ENCODE results near the gene EMC9. TPM values are rescaled to one million over a fixed set of nuclear protein-coding genes. Genes with fewer than 3 reads are reported as not detected.

Gene EMC9
- total RNA-seq, 4 donors from 2014 or later: 13.6 to 18.8 (median 16.3) TPM

GRCh38 chr14:24113801-24114531 lies 27.4 kb downstream of the EMC9 start:
- TF ChIP-seq POLR2A (IDR thresholded peaks at IDR 0.05) (peak; percentile 74 to 82), CTCF (IDR thresholded peaks at IDR 0.05 in 4 of 5, conservative IDR thresholded peaks at IDR 0.05 in 1 of 5) (no peak)
- in situ Hi-C loops (cut with MboI; ENCODE audit: low sequenced_read_pairs in 4 of 4) (no loop called here), intact Hi-C loops (cut with DNase I; ENCODE audit: low total_unique reads) (loop anchor here (1.0 to 2.0 kb wide), 5 partner anchors 17 to 328 kb away; partner anchors contain the start of genes IRF9, PCK2, RNF31 and SDR39U1)
- Histone ChIP-seq H3K9me3 (no peaks in the 10 kb centered on the region), H3K4me1 (peaks cover 18 to 21% of the 10 kb centered on the region in 2 donors), H3K27me3 (no peaks in the 10 kb centered on the region), H3K4me3 (peak overlapping the region; percentile 74 to 80 (median 78)), H3K27ac (peak overlapping the region; percentile 92 to 99 (median 98)), H3K36me3 (peaks cover 0 to 18% of the 10 kb centered on the region in 2 donors)
- ATAC-seq (peak; percentile 57 to 58), DNase-seq (peak; percentile 81 to 91)

DNA sequence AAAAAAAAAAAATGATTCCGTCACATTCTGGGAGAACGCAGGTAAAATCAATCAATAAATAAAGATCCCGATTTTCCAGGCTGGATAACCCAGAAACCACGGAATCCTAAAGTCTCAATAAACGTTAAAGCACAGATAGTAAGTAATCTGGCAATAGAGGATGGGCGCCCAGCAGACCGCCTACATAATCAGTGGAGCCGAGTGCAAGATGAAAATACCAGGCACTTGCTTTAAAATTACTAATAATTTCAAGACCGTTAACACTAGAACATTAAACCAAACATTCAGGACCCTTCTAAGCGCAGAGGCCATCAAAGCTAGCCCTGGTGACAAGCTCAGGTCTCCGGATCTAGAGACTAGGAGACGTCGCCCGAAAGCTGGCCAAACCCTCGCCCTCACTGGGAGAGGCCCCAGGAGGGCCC lies 28.0 kb downstream of the EMC9 start:
- ATAC-seq: peak in 1 of 2 donors; percentile 7
- H3K9me3 ChIP-seq: no peaks in the 10 kb centered on the region
- in situ Hi-C loops (cut with MboI; ENCODE audit: low sequenced_read_pairs in 4 of 4): no loop called here
- DNase-seq: no peak
- intact Hi-C loops (cut with DNase I; ENCODE audit: low total_unique reads): no loop called here
- TF ChIP-seq POLR2A (IDR thresholded peaks at IDR 0.05) (no peak), CTCF (IDR thresholded peaks at IDR 0.05 in 4 of 5, conservative IDR thresholded peaks at IDR 0.05 in 1 of 5) (no peak)
- H3K36me3 ChIP-seq: peaks cover 0 to 13% of the 10 kb centered on the region in 2 donors
- H3K27ac ChIP-seq: peak overlapping the region; percentile 92 to 99 (median 98)
- H3K4me3 ChIP-seq: peak overlapping the region; percentile 74 to 80 (median 78)
- H3K4me1 ChIP-seq: peaks cover 23 to 27% of the 10 kb centered on the region in 2 donors
- no peaks in the 10 kb centered on the region for H3K27me3 ChIP-seq

GRCh38 chr14:24110523-24110922 lies 30.9 kb downstream of the EMC9 start:
- H3K4me3 ChIP-seq: no peak overlapping the region
- H3K27me3 ChIP-seq: no peaks in the 10 kb centered on the region
- intact Hi-C loops (cut with DNase I; ENCODE audit: low total_unique reads) (no loop called here), in situ Hi-C loops (cut with MboI; ENCODE audit: low sequenced_read_pairs in 4 of 4) (no loop called here)
- ATAC-seq (no peak), DNase-seq (no peak)
- no peaks in the 10 kb centered on the region for H3K9me3 ChIP-seq
- H3K36me3 ChIP-seq: no peaks in the 10 kb centered on the region
- H3K27ac ChIP-seq: no peak overlapping the region
- peaks cover 13 to 16% of the 10 kb centered on the region in 2 donors for H3K4me1 ChIP-seq
- no peak for TF ChIP-seq CTCF (IDR thresholded peaks at IDR 0.05 in 4 of 5, conservative IDR thresholded peaks at IDR 0.05 in 1 of 5)
- no peak for TF ChIP-seq POLR2A (IDR thresholded peaks at IDR 0.05)

DNA sequence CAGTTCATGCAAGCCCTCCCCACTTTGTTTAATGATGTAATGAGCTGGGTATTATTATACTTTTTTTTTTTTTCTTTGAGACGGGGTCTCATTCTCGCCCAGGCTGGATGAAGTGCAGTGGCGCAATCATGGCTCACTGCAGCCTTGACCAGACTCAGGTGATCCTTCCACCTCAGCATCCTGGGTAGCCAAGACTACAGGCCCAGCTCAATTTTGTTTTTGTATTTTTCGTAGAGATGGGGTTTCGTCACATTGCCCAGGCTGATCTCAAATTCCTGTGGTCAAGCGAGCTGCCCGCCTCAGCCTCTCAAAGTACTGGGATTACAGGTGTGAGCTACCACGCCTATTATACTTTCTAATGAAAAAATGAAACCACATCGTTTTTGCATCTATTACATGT lies 31.3 kb downstream of the EMC9 start:
- H3K36me3 ChIP-seq: no peaks in the 10 kb centered on the region
- DNase-seq (no peak), ATAC-seq (no peak)
- intact Hi-C loops (cut with DNase I; ENCODE audit: low total_unique reads) (no loop called here), in situ Hi-C loops (cut with MboI; ENCODE audit: low sequenced_read_pairs in 4 of 4) (no loop called here)
- no peak overlapping the region for H3K4me3 ChIP-seq
- no peak for TF ChIP-seq POLR2A (IDR thresholded peaks at IDR 0.05)
- no peak for TF ChIP-seq CTCF (IDR thresholded peaks at IDR 0.05 in 4 of 5, conservative IDR thresholded peaks at IDR 0.05 in 1 of 5)
- no peaks in the 10 kb centered on the region for H3K9me3 ChIP-seq
- H3K27ac ChIP-seq: no peak overlapping the region
- H3K27me3 ChIP-seq: no peaks in the 10 kb centered on the region
- peaks cover 11 to 15% of the 10 kb centered on the region in 2 donors for H3K4me1 ChIP-seq
